ENCODE measurements around the gene PLCH1.
A peak's percentile ranks its signal among the peaks of the same experiment; 100 is the strongest.

PLCH1 gene

DNA sequence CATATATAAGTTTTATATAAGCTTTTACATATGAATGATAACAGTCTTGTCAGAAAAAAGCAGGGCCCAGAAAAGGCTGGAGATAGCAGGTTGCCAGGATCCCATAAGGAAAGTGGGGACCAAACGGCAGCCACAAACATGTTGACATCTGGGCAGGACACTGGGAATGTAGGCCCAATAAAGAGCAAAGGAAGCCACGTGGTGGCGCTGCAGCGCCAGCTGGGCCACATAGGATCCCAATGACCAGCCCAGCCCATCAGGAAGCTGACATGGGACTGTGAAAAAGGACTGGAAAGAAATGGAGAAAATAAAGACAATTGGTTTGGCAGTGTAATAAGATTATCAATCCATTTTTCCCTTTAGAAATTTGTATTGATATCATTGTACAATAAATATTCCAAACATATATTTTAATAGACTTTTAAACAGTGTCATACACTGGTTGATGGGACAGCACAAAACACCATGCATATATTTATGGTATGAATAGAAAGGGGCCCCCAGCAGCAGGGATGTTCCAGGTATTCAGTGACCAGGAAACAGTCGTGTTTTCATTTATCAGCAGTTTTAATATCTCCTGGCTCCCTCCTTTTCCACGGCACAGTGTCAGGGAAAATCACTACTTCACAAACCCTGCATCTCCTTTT is 362.4 kb downstream of the PLCH1 start:
- ATAC-seq = peak; percentile 99
- TF ChIP-seq ESRRG (CRISPR knock-in tag; IDR thresholded peaks at IDR 0.05) (no peak), ZFP30 (CRISPR knock-in tag; IDR thresholded peaks at IDR 0.05) (no peak), RARB (CRISPR knock-in tag; IDR thresholded peaks at IDR 0.05) (no peak), CSDC2 (CRISPR knock-in tag; IDR thresholded peaks at IDR 0.05) (no peak), ZFP3 (CRISPR knock-in tag; IDR thresholded peaks at IDR 0.05) (no peak), OSR1 (CRISPR knock-in tag; IDR thresholded peaks at IDR 0.05) (no peak), ZC3H10 (CRISPR knock-in tag; IDR thresholded peaks at IDR 0.05) (no peak), TCF4 (CRISPR knock-in tag; IDR thresholded peaks at IDR 0.05; ENCODE audit: borderline replicate concordance) (no peak), ARNTL (CRISPR knock-in tag; IDR thresholded peaks at IDR 0.05; ENCODE audit: borderline replicate concordance, low read depth) (no peak), PPARA (CRISPR knock-in tag; IDR thresholded peaks at IDR 0.05; ENCODE audit: borderline replicate concordance) (no peak), ZNF8 (CRISPR knock-in tag; IDR thresholded peaks at IDR 0.05) (no peak), BACH2 (CRISPR knock-in tag; IDR thresholded peaks at IDR 0.05; ENCODE audit: borderline replicate concordance) (no peak), SNAI2 (CRISPR knock-in tag; IDR thresholded peaks at IDR 0.05) (no peak), ISL1 (CRISPR knock-in tag; IDR thresholded peaks at IDR 0.05) (no peak), ZNF565 (CRISPR knock-in tag; conservative IDR thresholded peaks at IDR 0.05; ENCODE audit: low read depth) (no peak)
- TF ChIP-seq, protein P1, sequence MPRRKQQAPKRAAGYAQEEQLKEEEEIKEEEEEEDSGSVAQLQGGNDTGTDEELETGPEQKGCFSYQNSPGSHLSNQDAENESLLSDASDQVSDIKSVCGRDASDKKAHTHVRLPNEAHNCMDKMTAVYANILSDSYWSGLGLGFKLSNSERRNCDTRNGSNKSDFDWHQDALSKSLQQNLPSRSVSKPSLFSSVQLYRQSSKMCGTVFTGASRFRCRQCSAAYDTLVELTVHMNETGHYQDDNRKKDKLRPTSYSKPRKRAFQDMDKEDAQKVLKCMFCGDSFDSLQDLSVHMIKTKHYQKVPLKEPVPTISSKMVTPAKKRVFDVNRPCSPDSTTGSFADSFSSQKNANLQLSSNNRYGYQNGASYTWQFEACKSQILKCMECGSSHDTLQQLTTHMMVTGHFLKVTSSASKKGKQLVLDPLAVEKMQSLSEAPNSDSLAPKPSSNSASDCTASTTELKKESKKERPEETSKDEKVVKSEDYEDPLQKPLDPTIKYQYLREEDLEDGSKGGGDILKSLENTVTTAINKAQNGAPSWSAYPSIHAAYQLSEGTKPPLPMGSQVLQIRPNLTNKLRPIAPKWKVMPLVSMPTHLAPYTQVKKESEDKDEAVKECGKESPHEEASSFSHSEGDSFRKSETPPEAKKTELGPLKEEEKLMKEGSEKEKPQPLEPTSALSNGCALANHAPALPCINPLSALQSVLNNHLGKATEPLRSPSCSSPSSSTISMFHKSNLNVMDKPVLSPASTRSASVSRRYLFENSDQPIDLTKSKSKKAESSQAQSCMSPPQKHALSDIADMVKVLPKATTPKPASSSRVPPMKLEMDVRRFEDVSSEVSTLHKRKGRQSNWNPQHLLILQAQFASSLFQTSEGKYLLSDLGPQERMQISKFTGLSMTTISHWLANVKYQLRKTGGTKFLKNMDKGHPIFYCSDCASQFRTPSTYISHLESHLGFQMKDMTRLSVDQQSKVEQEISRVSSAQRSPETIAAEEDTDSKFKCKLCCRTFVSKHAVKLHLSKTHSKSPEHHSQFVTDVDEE (CRISPR knock-in tag; IDR thresholded peaks at IDR 0.05) = no peak
- TF ChIP-seq, protein P2, sequence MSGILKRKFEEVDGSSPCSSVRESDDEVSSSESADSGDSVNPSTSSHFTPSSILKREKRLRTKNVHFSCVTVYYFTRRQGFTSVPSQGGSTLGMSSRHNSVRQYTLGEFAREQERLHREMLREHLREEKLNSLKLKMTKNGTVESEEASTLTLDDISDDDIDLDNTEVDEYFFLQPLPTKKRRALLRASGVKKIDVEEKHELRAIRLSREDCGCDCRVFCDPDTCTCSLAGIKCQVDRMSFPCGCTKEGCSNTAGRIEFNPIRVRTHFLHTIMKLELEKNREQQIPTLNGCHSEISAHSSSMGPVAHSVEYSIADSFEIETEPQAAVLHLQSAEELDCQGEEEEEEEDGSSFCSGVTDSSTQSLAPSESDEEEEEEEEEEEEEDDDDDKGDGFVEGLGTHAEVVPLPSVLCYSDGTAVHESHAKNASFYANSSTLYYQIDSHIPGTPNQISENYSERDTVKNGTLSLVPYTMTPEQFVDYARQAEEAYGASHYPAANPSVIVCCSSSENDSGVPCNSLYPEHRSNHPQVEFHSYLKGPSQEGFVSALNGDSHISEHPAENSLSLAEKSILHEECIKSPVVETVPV (CRISPR knock-in tag; IDR thresholded peaks at IDR 0.05) = no peak
- TF ChIP-seq, protein P3, sequence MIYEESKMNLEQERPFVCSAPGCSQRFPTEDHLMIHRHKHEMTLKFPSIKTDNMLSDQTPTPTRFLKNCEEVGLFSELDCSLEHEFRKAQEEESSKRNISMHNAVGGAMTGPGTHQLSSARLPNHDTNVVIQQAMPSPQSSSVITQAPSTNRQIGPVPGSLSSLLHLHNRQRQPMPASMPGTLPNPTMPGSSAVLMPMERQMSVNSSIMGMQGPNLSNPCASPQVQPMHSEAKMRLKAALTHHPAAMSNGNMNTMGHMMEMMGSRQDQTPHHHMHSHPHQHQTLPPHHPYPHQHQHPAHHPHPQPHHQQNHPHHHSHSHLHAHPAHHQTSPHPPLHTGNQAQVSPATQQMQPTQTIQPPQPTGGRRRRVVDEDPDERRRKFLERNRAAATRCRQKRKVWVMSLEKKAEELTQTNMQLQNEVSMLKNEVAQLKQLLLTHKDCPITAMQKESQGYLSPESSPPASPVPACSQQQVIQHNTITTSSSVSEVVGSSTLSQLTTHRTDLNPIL (CRISPR knock-in tag; IDR thresholded peaks at IDR 0.05; ENCODE audit: low read depth) = no peak
- TF ChIP-seq, protein P4, sequence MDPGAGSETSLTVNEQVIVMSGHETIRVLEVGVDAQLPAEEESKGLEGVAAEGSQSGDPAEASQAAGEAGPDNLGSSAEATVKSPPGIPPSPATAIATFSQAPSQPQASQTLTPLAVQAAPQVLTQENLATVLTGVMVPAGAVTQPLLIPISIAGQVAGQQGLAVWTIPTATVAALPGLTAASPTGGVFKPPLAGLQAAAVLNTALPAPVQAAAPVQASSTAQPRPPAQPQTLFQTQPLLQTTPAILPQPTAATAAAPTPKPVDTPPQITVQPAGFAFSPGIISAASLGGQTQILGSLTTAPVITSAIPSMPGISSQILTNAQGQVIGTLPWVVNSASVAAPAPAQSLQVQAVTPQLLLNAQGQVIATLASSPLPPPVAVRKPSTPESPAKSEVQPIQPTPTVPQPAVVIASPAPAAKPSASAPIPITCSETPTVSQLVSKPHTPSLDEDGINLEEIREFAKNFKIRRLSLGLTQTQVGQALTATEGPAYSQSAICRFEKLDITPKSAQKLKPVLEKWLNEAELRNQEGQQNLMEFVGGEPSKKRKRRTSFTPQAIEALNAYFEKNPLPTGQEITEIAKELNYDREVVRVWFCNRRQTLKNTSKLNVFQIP (CRISPR knock-in tag; IDR thresholded peaks at IDR 0.05; ENCODE audit: borderline replicate concordance, low read depth) = no peak
- TF ChIP-seq, protein P5, sequence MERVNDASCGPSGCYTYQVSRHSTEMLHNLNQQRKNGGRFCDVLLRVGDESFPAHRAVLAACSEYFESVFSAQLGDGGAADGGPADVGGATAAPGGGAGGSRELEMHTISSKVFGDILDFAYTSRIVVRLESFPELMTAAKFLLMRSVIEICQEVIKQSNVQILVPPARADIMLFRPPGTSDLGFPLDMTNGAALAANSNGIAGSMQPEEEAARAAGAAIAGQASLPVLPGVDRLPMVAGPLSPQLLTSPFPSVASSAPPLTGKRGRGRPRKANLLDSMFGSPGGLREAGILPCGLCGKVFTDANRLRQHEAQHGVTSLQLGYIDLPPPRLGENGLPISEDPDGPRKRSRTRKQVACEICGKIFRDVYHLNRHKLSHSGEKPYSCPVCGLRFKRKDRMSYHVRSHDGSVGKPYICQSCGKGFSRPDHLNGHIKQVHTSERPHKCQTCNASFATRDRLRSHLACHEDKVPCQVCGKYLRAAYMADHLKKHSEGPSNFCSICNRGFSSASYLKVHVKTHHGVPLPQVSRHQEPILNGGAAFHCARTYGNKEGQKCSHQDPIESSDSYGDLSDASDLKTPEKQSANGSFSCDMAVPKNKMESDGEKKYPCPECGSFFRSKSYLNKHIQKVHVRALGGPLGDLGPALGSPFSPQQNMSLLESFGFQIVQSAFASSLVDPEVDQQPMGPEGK (CRISPR knock-in tag; IDR thresholded peaks at IDR 0.05; ENCODE audit: borderline replicate concordance) = no peak

DNA sequence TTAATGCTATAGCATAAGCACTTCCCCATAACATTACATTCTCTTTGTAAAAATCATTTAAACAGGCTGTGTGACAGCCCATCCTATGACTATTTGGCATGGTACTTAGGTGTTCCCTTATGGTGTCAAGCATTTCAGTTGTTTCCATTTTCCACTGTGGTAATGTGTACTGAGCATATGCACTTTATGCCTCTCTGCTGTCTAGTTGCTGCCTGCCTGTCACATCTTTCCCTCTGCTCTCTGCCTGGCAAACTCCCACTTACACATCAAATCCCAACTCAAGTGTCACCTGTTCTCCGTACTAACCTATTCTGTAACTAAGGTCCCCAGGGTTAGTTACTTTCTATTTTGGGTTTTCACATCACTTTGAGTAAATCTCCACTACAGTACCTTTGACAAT is 367.0 kb downstream of the PLCH1 start:
- no peak for ATAC-seq
- TF ChIP-seq, protein P3 (CRISPR knock-in tag; IDR thresholded peaks at IDR 0.05; ENCODE audit: low read depth) = no peak
- TF ChIP-seq, protein P1 (CRISPR knock-in tag; IDR thresholded peaks at IDR 0.05) = no peak
- TF ChIP-seq ZC3H10 (CRISPR knock-in tag; IDR thresholded peaks at IDR 0.05) (no peak), ZNF8 (CRISPR knock-in tag; IDR thresholded peaks at IDR 0.05) (no peak), TOX (CRISPR knock-in tag; IDR thresholded peaks at IDR 0.05; ENCODE audit: borderline replicate concordance) (no peak), OSR1 (CRISPR knock-in tag; IDR thresholded peaks at IDR 0.05) (no peak), ZFP3 (CRISPR knock-in tag; IDR thresholded peaks at IDR 0.05) (no peak), BACH2 (CRISPR knock-in tag; IDR thresholded peaks at IDR 0.05; ENCODE audit: borderline replicate concordance) (no peak), RARB (CRISPR knock-in tag; IDR thresholded peaks at IDR 0.05) (no peak), PPARA (CRISPR knock-in tag; IDR thresholded peaks at IDR 0.05; ENCODE audit: borderline replicate concordance) (no peak), ARNTL (CRISPR knock-in tag; IDR thresholded peaks at IDR 0.05; ENCODE audit: borderline replicate concordance, low read depth) (no peak), GLIS3 (CRISPR knock-in tag; IDR thresholded peaks at IDR 0.05) (no peak)
- TF ChIP-seq, protein P4 (CRISPR knock-in tag; IDR thresholded peaks at IDR 0.05; ENCODE audit: borderline replicate concordance, low read depth) = no peak
